ENCODE results near the gene FOCAD.

GRCh38 chr9:20950707-20951106 is 266.6 kb downstream of the FOCAD start:
- TF ChIP-seq POLR2A (IDR thresholded peaks at IDR 0.05; ENCODE audit: low read depth, low read length): no peak
- TF ChIP-seq POLR2AphosphoS5 (IDR thresholded peaks at IDR 0.05; ENCODE audit: low read depth, low read length): no peak
- TF ChIP-seq TAF1 (IDR thresholded peaks at IDR 0.05; ENCODE audit: borderline replicate concordance, low read depth, low read length): no peak
